CD4-positive, alpha-beta T cell treated with Interleukin-15 for 4 hours (primary cell): ENCODE results near the gene GSE1.

Source experiments
- DNase-seq: peaks from one replicate; pipeline ENCODE4 v3.0.0-alpha.2; 2020; ENCODE audit warnings: low spot score

Gene GSE1

DNA sequence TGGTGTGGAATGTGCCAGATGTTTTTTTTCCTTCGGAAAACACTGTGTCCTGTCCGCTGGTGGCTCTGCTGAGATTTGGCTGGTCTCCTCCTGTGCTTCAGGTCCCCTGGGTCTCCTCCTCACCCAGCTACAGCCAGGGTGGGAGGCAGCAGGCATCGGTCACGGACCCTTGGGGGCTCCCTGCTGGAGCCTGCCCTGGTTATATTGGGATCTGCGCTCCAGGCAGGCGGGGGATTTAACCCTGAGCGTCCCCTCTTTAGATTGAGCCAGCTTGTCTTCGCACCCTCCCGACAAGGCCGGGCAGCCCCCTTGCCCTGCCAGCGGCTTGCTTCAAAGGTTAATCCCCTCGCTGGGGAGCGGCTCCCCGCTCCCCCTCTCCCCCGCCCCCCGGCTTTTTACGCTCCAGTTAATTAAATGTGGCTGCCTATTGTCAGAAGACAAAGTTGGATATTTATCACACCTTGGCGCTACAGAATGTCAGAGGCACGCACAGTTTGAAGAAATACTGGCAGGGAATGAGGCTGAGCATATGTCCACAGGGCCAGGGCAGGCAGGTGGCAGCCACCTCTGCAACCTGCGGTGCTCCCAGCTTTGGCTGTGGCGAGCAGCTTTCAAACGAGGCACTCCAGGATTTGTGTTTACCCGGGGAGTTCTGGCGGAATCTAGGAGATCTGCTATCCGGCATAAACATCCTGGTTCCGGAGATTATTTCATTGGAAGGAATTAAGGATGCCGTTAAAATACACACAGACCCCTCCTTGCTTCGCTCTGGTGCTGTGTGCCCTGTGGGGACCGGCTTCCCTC lies 38.2 kb upstream of the GSE1 start:
- no peak for DNase-seq

DNA sequence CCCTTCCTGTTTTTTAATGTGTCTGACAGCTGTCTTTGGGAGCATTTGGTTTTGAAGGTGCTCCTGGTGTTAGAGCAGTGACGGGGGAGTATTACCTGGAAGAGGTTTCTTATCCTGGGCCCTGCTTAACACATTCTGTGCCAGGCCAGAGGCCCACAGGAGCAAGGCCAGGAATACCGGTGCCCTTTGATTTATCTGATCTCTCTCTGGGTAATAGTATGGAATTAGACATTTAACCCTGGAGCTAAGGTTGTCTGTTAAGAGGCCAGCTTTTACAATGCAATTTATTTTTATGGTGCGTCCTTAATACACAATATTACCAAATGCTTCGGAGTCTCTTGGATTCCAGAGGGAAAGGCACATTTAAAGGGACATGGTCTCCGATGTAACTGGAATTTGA lies 37.2 kb upstream of the GSE1 start:
- DNase-seq: no peak

- DNase-seq: no peak
These were observed 36.2 kb upstream of the GSE1 start for GRCh38 chr16:85576944-85577343.

DNA sequence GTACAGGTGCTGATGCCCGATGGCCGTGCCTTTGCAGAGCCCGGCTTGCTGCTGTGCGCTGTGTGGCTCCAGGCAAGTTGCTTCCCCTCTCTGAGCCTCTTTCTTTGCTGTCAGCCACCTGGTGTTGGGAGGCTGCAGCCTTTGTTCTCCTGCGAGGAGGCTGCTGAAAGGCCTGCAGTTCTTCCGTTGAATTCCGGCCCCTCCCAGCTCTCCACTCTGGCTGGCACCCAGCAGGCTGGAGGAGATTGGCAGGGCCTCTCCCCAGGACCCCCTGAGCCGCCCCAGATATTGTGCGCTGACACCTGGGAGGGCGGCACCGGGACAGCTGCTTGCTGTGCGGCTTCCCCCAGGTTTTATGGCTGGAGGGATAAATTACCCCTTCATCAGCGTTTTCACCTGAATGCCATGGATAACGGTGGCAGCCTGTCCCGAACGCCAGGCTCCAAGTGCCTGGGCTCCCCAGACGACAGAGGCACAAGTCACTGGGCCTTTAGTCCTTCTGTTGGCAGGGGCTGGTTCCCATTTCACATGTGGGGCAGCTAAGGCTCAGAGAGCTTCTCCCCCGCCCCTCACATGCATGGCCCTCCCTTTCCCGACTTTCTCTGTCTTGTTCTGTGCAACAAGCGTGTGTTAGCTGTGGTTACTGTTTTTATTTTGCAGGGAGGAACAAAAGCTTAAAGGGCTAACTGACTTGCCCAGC lies 35.1 kb upstream of the GSE1 start:
- DNase-seq: no peak

- DNase-seq: no peak
These were observed 34.5 kb upstream of the GSE1 start for GRCh38 chr16:85578599-85578948.

- no peak for DNase-seq
These were observed 33.9 kb upstream of the GSE1 start for GRCh38 chr16:85579191-85579590.

DNA sequence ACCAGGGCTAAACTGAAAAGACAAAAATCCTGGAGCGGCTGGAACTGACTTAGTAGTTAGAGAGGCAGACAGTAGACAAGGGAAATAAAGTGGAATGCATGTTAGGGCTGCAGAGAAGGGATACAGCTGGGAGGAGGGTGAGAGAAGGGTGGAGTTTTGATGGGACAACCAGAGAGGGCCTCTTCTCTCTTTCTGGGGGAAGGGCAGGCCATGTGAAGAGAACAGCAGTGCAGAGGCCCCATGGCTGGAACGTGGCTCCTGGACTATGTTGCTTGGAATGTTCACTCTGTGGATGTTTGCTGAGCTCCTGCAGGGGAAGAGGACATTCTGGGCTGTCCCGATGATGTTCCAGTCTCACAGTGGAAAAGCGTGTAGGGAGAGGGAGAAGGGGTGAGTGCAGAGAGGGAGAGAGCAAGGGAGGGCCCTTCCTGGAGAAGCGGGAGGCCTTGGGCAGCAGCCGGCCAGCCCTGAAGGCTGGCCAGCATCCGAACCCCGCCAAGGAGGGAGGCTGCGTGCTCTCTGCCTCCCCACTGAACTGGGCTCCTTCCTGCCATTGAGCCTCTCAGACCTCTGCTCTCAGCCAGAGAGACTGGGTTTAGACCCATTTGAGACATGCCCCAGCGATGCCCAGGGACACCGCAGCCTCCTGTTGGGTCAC lies 33.1 kb upstream of the GSE1 start:
- DNase-seq: no peak

DNA sequence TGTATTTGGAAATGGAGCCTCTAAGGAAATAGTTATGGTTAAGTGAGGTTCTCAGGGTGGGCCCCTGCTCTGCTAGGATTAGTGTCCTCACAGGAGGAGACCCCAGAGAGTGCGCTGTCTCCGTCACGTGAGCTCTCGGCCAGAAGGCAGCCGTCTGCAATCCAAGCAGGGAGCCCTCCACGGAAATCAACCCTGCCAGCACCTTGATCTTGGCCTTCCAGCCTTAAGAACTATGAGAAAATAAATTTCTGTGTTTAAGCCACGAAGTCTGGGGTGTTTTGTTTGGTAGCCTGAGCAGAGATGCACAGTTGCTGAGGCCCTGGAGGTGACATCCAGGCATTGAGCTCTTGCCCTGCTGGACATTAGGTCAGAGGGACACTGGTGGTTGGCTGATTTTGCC lies 32.4 kb upstream of the GSE1 start:
- no peak for DNase-seq

DNA sequence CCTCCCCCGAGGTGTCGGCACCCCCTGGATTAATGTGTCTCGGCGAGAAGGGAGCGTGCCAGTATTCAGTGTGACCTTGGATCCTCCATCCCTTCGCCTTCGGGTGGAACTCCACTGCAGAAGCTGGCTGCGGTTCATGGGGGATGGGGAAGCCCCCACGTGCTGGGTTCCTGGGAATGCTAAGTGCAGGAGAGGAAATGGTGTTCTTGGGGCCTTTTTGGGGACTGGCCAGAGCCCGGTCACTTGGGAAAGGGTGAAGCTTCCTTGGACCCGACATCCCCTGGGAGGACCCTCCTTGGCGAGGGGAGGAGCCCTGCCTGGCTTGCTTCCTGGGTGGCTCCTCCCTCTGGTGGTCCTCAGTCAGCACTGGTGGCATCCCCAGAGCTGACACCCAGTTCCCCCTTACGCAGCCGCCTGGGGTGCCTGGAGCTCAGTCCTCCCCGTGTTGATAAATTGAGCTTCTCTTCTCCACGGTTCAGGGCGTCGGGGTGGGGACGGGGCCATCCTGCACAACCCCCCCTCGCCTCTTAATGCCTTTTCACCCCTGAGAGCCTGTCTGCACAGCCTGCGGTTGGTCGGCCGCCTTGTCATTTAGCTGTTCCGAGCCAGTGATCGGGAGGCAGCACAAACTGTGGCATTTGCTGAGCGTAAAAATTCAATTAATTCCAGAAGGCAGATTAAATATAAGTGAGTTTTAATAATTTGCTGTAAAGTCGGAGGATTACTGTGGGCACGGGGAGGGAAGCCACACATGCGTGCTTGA lies 30.7 kb upstream of the GSE1 start:
- no peak for DNase-seq

GRCh38 chr16:85583491-85584181 lies 29.5 kb upstream of the GSE1 start:
- DNase-seq: no peak

DNA sequence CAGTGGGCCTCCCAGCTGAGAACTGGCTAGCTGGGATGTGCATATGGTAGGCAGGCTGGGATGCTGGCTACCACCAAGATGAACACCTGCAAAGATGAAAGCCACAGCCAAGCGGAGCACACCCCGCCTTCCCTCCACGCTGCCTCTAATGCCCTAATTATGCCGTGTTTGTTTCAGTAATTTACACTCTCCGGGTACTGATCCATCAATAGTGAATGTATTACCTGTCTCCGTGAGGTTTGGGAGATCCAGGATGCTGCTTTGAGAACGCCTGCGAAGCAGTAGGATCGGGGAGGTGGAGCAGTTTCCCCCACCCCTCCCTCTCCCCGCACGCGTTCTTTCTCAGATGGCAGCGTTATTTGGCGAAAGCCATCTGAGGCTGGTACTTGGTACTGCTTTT lies 28.9 kb upstream of the GSE1 start:
- no peak for DNase-seq

DNA sequence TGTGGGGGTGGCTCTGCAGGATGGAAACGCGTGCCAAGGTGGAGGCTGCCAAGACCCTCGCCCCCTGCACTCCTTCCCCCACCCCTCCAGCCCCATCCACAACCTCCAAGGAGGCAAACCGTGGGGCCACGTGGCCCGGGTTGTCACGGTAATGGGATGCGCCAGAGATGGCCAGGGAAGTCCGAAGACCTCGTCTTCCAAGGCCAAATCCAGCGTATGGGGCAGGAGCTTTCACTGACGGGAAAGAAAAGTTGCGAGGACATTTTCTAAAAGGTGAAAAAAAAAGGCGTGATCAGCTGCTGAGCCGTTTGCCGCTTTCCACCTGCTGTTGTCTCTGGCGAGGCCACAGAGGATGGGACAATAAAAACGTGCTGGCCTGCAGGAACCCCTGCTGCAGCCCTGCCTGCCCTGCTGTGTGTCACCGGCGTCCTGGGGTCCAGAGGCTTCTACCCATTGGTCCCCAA lies 28.3 kb upstream of the GSE1 start:
- DNase-seq: no peak

DNA sequence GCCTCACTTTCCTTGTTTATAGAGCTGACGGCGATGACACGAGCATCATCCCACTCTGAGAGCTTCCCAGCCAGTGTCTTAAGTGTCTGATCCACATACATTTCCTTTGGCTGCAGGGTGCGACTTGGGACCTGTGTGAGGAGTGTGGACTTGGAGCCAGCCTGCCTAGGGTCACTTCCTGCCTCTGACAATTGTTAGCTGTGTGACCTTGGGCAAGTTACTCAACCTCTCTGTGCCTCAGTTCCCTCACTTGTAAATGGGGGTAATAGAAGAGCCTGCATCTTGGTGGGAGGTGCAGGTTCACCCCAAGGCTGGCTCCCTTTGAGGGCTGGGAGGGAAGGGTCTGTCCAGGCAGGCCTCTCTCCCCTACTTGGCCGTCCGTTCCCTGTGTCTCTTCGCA lies 27.4 kb upstream of the GSE1 start:
- DNase-seq: no peak

DNA sequence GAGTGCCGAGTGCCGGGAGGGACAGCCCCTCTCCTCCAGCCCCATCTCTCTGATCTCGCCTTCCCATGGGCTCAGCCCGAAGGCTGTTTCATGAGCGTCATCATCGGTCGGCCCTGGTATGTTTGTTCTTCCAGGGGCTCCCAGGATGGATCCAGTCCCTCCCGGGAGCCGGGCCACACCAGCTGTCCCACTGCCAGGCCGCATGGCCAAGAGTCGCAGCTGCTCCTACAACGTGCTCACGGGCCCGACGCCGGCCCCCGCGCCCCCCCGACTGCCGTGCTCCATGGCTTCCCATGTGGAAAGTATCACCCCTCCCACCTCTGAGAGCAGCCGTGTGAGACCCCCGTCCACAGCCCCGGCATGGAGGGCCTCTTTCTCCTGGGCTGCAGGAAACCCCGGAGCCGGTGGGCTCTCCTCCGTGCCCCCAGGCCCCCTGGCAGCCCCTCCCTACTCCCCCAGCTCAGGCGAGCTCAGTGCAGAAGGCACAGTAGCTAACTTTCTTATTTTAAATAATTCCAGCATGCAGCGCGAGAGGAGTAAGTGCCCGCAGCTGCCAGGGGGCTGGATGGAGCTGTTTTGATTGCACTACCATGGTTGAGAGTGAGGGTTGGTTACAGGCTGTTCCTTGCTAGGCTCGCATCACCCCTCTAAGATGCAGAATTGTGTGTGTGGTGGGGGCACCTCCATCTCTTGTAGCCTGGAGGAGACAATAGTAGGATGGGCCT lies 26.6 kb upstream of the GSE1 start:
- DNase-seq: no peak

DNA sequence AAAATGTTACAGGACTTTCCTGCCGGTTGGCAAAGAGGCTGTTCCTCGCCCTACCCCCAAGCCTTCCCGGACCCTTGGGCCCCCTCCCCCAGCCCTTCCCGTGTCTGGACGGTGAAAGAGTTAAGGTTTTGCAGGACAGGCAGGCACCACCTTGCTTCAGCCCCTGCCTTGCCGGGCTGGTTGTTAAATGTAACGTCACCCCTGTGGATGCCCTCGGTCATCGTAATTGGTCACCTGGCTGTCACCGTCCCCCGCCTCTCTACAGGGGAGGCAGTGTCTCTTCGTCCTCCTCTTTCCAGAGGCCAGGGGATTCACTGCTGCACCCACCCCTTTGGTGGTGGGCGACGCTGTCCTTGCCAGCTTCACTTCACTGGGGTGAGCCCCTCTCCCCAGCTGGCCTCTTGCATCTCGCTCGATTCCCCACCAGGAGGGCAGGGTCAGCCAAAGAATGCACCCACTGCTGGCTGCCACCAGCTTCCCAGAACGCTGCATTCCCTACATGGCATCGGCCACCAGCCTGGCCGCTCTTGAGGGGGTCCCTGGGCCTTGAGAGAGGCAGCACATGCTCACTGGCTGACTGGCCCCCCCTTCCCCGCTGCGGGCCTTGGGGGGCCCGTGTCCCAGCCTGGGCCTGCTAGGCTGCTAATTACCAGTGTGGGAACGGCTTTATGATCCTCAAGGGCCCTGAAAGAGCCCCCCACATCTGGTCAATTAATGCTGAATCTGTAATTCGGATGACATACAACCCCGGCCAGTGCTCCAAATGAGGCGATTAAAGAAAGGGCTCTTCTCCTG lies 25.2 kb upstream of the GSE1 start:
- no peak for DNase-seq

- DNase-seq: no peak
These were observed 24.3 kb upstream of the GSE1 start for GRCh38 chr16:85588562-85589503.

DNA sequence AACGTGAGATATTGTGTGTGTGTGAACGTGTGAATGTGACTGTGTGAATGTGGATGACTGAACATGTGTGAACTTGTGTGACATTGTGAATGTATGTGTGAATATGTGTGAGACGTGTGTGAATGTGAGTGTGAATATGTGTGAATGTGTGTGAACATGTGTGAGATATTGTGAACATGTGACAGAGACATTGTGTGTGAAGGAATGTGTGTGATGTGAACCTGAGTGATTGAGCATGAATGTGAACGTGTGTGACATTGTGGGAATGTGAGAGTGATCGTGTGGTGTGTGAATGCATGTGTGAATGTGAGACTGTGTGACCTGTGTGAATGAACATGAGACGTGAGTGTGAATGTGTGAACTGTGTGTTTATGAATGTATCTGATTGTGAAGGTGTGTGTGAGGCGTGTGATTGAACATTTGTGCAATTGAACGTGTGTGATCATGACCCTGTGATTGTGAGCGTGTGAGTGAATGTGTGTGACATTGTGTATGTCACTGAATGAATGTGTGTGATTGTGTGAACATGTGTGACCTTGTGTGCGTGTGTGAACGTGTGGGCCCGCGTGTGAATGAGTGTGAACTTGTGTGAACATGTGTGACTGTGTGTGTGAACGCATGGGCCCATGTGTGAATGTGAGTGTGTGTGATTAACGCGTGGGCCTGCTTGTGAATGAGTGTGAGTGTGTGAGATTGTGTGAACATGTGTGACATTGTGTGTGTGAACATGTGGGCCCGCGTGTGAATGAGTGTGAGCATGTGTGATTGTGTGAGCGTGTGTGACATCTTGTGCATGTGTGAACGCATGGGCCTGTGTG lies 23.2 kb upstream of the GSE1 start:
- no peak for DNase-seq

DNA sequence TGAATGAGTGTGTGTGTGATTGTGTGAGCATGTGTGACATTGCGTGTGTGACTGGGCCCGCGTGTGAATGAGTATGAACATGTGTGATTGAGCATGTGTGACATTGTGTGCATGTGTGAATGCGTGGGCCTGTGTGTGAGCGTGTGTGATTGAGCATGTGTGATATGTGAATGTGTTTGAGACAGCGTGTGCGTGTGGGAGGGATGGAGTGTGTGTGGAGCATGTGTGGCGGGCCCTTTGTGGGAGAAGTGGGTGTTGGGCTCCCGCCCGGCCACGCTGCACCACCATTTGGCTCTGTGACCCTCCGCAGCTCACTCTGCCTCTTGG lies 22.7 kb upstream of the GSE1 start:
- no peak for DNase-seq
